HT1080 (cell line): ENCODE measurements around the gene ZNF556. TPM values are rescaled to one million over a fixed set of nuclear protein-coding genes. Genes with fewer than 3 reads are reported as not detected.
"Not testable (repeated sequence)": the region's sequence is repeated elsewhere in the genome, so short reads cannot be mapped to it uniquely, and the experiment has no call there.

Source experiments
- DNase-seq: peaks from one replicate; pipeline ENCODE4 v3.0.0-alpha.2; 2015; ENCODE audit warnings: low read depth
- total RNA-seq: library from RNA; depleted of rRNA; stranded (reverse); fragments of >200 nt; shearing (Covaris generic); gene quantifications from 2 replicates; pipeline ENCODE4 v1.2.3, GENCODE V29; 2014; rRNA removed

Gene ZNF556
- total RNA-seq, 1 experiment from 2014 or later = 0.03 TPM

DNA sequence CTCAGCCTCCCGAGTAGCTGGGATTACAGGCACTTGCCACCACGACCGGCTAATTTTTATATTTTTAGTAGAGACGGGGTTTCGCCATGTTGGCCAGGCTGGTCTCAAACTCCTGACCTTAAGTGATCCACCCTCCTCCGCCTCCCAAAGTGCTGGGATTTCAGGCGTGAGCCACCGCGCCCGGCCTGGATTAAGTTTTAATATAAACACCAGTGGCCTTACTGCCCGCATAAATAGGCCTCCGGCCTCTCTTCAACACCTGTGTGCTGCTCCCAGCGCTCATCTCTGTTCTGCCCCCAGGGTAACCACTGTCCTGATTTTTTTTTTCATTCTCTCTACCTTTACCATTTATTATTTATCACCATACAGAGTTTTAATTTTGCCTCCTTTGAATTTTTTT, 36.2 kb downstream of the ZNF556 start:
- DNase-seq = not testable (repeated sequence)

DNA sequence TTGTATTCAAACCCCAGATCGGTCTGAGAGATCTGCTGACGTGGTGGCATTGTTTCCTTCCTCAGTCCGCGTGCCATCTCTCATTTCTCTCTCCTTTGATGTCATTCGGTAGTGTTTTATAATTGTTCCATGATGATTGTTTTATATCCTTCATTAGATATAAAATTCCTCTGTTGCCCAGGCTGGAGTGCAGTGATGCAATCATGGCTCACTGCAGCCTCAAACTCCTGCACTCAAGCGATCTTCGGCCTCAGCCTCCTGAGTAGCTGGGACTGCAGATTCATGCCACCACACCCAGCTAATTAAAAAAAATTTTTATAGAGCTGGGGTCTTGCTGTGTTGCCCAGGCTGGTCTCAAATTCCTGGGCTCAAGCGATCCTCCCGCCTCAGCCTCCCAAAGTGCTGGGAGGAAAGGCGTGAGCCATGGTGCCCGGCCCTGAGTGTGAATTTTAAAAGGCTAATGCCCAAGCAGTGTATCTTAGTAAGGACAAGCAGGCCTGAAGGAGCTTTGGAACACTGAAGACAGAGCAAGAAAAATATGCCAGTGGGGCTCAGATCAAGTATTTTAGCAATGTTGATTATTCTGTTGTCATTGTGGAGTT, 38.9 kb downstream of the ZNF556 start:
- no peak for DNase-seq

DNA sequence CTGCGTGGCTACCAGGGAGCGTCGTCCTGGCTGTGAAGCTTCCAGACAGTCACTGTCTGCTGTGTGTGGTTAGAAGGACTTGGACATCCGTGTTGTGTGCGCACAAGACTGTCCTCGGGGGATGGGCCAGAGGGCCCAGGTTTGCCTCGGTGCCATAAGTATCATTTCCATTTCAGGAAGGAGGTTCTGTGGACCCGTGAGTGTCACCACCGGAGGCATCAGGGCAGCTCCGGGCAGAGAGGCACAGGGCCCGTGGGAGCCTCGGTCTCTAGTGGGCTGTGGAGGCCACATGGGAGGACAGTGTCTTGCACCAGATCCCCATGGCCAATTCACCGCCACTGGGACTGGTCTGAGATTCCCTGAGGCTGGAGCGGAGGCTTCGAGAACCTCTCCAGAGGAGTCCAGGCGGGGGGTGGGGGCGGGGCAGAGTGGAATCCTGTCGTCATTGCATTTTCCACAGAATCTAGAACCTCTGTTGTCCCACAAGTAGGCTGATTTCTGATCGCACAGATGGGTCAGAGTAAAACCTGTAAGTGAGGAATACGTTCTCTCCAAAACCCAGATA, 39.6 kb downstream of the ZNF556 start:
- DNase-seq = no peak

DNA sequence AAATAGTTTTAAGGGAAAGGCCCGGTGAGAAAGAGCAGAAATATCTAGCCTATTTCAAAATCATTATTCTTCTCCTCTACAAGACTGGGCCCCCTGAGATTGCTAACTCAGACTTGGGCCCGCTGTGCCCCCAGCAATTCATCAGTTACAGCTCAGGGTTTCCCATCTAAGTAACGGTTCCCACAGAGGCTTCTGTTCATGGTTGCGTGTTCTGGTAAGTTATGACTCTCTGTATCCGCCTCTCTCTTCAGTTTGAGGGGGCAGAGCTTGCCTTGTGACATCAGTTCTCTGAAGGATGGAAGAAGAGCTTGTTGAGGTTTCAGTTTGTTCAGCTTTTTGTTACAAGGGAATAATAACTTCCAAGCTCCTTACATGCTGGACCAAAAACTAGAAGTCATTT, 45.2 kb downstream of the ZNF556 start:
- DNase-seq = no peak

DNA sequence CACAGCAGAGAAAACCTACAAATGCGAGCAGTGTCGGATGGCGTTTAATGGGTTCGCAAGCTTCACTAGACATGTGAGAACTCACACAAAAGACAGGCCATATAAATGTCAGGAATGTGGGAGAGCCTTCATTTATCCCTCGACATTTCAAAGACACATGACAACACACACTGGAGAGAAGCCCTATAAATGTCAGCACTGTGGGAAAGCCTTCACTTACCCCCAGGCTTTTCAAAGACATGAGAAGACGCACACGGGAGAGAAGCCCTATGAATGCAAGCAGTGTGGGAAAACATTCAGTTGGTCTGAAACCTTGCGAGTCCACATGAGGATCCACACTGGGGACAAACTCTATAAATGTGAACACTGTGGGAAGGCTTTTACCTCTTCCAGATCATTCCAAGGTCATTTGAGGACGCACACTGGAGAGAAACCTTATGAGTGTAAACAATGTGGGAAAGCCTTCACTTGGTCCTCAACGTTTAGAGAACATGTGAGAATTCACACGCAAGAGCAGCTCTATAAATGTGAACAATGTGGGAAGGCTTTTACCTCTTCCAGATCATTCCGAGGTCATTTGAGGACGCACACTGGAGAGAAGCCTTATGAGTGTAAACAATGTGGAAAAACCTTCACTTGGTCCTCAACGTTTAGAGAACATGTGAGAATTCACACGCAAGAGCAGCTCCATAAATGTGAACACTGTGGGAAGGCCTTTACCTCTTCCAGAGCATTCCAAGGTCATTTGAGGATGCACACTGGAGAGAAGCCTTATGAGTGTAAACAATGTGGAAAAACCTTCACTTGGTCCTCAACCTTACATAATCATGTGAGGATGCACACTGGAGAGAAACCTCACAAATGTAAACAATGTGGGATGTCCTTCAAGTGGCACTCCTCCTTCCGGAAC, 50.4 kb downstream of the ZNF556 start:
- no peak for DNase-seq

DNA sequence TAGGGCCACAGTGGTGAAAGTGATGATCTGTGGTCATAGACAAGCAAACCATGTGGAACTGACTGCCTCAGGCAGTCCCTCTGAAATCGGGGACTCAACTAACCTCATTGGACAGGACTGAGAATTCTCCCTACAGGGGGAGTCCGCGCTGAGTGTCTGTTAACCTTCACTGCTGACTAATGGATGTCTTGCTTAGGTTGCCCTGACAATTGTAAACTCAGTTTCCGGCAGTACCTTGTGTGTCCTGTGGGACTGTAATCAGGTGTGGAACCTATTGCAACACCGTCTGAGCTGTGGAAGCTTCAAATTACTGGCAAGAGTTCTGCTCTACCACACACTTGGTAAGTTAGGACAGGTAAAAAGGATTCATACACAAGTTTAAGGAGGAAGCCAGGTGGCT, 55.9 kb downstream of the ZNF556 start:
- no peak for DNase-seq

DNA sequence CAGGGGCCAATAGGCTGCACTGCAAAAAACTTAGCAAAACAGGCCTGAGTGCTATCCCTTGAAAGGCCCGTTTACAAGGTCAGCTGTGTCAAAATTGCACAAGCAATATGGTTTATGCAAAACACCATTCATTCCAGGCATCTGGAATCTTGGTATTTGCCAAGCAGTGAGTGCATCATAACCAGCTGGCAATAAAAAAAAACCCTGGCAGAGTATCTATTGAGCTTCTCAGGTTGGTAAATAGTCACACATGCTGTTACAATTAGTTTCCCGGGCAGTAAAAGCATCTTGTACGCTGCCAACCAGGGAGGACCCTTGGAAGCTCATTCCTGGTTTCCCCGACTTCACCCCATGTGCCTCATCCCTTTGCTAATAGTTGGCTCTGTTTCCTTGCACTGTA, 56.4 kb downstream of the ZNF556 start:
- no peak for DNase-seq

DNA sequence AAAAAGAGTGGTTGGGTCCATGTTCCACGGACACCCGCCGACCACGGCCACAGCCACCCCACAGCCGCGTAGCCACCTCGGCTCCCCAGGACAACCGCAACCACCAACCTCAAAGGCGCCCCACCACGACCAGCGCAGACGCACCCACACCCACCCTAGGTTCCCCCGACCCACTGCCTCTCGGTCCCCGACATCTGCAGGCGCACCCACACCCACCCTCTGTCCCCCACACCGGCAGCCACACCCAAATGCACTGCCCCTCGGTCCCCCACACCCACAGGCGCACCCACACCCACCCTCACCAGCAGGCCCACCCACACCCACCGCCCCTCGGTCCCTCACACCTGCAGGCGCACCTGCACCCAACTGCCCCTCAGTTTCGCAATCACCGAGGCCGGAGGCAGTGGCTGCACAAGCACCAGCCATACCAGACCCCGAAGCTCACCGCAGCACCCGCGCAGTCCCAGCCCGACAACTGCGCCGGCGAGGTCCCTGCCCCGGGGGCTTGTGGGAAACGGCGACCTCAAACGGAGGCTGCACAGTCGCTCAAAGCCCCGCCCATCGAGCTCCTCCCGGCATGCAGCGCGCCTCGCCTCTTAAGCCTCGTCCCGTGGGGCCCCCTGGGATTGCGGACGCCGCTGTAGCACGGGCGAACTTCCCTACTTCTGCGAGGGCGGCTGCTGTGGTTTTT, 59.4 kb downstream of the ZNF556 start:
- DNase-seq = no peak

DNA sequence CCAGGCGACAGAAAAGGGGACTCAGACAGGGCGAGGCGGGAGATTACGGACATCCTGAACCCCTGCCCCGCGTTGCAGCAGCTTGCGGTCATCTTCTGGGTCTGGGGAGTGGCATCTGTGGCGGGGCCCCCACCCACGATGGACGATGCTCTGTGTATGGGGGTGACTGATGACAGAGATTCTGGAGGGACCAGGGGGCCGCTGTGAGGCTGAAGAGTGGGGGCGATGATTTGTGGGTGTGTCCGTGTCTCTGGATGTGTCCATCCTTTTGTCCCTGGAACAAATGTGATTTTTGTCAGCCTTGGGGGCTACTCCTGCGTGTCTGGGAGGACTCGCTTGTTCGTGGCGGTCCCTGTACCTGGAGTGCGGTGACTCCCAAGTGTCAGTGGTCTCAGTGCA, 59.9 kb downstream of the ZNF556 start:
- no peak for DNase-seq

Other genes with a start within 250 kb of the ZNF556 start
- gene GNG7, start 164.6 kb upstream of the ZNF556 start, total RNA-seq = not detected in 2 replicates
- not detected in 2 replicates for gene DIRAS1, start 146.0 kb upstream of the ZNF556 start, total RNA-seq
- 55.0 and 57.3 TPM in 2 replicates for gene SLC39A3, start 127.3 kb upstream of the ZNF556 start, total RNA-seq
- 104 and 131 TPM in 2 replicates for gene SGTA, start 84.1 kb upstream of the ZNF556 start, total RNA-seq
- 299 and 325 TPM in 2 replicates for gene THOP1, start 81.8 kb upstream of the ZNF556 start, total RNA-seq
- gene ZNF554, start 47.5 kb upstream of the ZNF556 start, total RNA-seq = 0.33 and 0.63 TPM in 2 replicates
- gene ZNF555, start 25.9 kb upstream of the ZNF556 start, total RNA-seq = 0.11 and 1.0 TPM in 2 replicates
- gene ZNF57, start 33.6 kb downstream of the ZNF556 start, total RNA-seq = not detected in 2 replicates
- 0.07 TPM in 1 of 2 replicates, not detected in the other for gene ZNF77, start 77.6 kb downstream of the ZNF556 start, total RNA-seq
- not detected in 2 replicates for gene TLE6, start 110.2 kb downstream of the ZNF556 start, total RNA-seq
- gene TLE2, start 161.9 kb downstream of the ZNF556 start, total RNA-seq = 1.1 TPM in 1 of 2 replicates, not detected in the other
- 244 and 289 TPM in 2 replicates for gene TLE5, start 195.2 kb downstream of the ZNF556 start, total RNA-seq
- gene GNA11, start 227.0 kb downstream of the ZNF556 start, total RNA-seq = 55.6 and 60.3 TPM in 2 replicates